Endodermal cell (in vitro differentiated cells): ENCODE results near the gene OR52A1. TPM values are rescaled to one million over a fixed set of nuclear protein-coding genes. Genes with fewer than 3 reads are reported as not detected.
"Not testable (repeated sequence)": the region's sequence is repeated elsewhere in the genome, so short reads cannot be mapped to it uniquely, and the experiment has no call there.

Experiments used
- DNase-seq: peaks from one replicate; pipeline ENCODE4 v3.0.0-alpha.2; 2017
- H3K27ac ChIP-seq: 2 replicates; pipeline ENCODE4 v1.5.1; 2013; ENCODE audit warnings: mild to moderate bottlenecking, low read depth, low read length, moderate library complexity
- H3K27me3 ChIP-seq: 2 replicates; pipeline ENCODE4 v1.6.1; 2013; ENCODE audit warnings: mild to moderate bottlenecking, low read length, moderate library complexity; ENCODE audit not compliant: insufficient read depth, control insufficient read depth, poor library complexity, severe bottlenecking
- H3K36me3 ChIP-seq: 2 replicates; pipeline ENCODE4 v1.7.0; 2013; ENCODE audit warnings: mild to moderate bottlenecking, low read length, moderate library complexity; ENCODE audit not compliant: control insufficient read depth, insufficient read depth
- H3K4me1 ChIP-seq: one replicate; pipeline ENCODE4 v1.7.0; 2013; ENCODE audit warnings: low read length; ENCODE audit not compliant: control insufficient read depth, insufficient read depth
- H3K4me3 ChIP-seq: 2 replicates; pipeline ENCODE4 v1.5.1; 2013; ENCODE audit warnings: mild to moderate bottlenecking, low read length, moderate library complexity
- H3K9ac ChIP-seq: 2 replicates; pipeline ENCODE4 v1.6.1; 2013; ENCODE audit warnings: mild to moderate bottlenecking, low read length, moderate library complexity; ENCODE audit not compliant: poor library complexity, severe bottlenecking; ENCODE audit errors: extremely low read depth
- H3K9me3 ChIP-seq: 2 replicates; pipeline ENCODE4 v1.6.1; 2013; ENCODE audit warnings: mild to moderate bottlenecking, low read length, moderate library complexity; ENCODE audit not compliant: control insufficient read depth
- H3K27ac Mint-ChIP-seq: 2 replicates; pipeline ENCODE4 v1.8.0; 2020; ENCODE audit warnings: mixed read lengths
- H3K27me3 Mint-ChIP-seq: 2 replicates; pipeline ENCODE4 v1.8.0; 2021; ENCODE audit warnings: mild to moderate bottlenecking, mixed read lengths; ENCODE audit not compliant: insufficient read depth
- H3K36me3 Mint-ChIP-seq: 2 replicates; pipeline ENCODE4 v1.8.0; 2020; ENCODE audit warnings: low read depth, mixed read lengths
- H3K4me1 Mint-ChIP-seq: 2 replicates; pipeline ENCODE4 v1.8.0; 2020; ENCODE audit warnings: mixed read lengths
- H3K4me3 Mint-ChIP-seq: 2 replicates; pipeline ENCODE4 v1.8.0; 2020; ENCODE audit warnings: mild to moderate bottlenecking, moderate library complexity, mixed read lengths
- H3K9me3 Mint-ChIP-seq: 2 replicates; pipeline ENCODE4 v1.8.0; 2020; ENCODE audit warnings: mild to moderate bottlenecking, mixed read lengths
- CTCF ChIP-seq: fragments of 200-600 bp; sonication (generic); conservative IDR thresholded peaks from 2 replicates; pipeline ENCODE4 v1.5.0; 2021; ENCODE audit warnings: antibody characterized with exemption, mild to moderate bottlenecking
- WGBS, 2 experiments: methylation state at CpG; one replicate each; pipeline versions ENCODE4 v1.1.5 to v1.1.7; 2013; ENCODE audit warnings: missing lambda C conversion rate in 2 of 2, mixed read lengths in 1 of 2; ENCODE audit not compliant: insufficient coverage in 1 of 2, insufficient read length in 1 of 2; 5-methylcytosine and 5-hydroxymethylcytosine counted together
- total RNA-seq, 2 donors: library from RNA; stranded (reverse); fragmentation: NEBNext Ultra II Directional in 1 of 2; extraction: Animal tissue kit (Norgen Biotek cat#: 25700) in 1 of 2; gene quantifications; 2 replicates in 1 of 2; 3 replicates in 1 of 2; pipeline ENCODE4 v1.2.1, GENCODE V29; 2021

The OR52A1 gene
- total RNA-seq, 2 donors from 2014 or later = 2.5 to 14.3 TPM

GRCh38 chr11:5151713-5152153 is 2.8 kb downstream of the OR52A1 start:
- Histone ChIP-seq H3K4me1 (peaks cover 7% of the 10 kb centered on the region), H3K27ac (no peak overlapping the region), H3K9ac (no peak overlapping the region), H3K9me3 (no peaks in the 10 kb centered on the region), H3K4me3 (no peak overlapping the region), H3K36me3 (no peaks in the 10 kb centered on the region), H3K27me3 (no peaks in the 10 kb centered on the region)
- WGBS, 2 experiments = 87 to 89% methylated on average over 3 of the region's 3 CpGs
- Mint-ChIP-seq H3K9me3 (no peaks in the 10 kb centered on the region), H3K4me1 (peaks cover 10% of the 10 kb centered on the region), H3K4me3 (no peak overlapping the region), H3K36me3 (no peaks in the 10 kb centered on the region), H3K27me3 (no peaks in the 10 kb centered on the region), H3K27ac (no peak overlapping the region)
- no peak for TF ChIP-seq CTCF
- DNase-seq = no peak

GRCh38 chr11:5144206-5144605 is 10.4 kb downstream of the OR52A1 start:
- not testable (repeated sequence) for H3K27me3 Mint-ChIP-seq, H3K27me3 ChIP-seq, H3K4me1 Mint-ChIP-seq, H3K27ac ChIP-seq, H3K36me3 Mint-ChIP-seq, H3K4me3 Mint-ChIP-seq, H3K4me3 ChIP-seq, H3K9ac ChIP-seq, H3K27ac Mint-ChIP-seq, H3K9me3 Mint-ChIP-seq, H3K36me3 ChIP-seq, H3K4me1 ChIP-seq, DNase-seq, H3K9me3 ChIP-seq
- WGBS, 2 experiments = 96% methylated on average over 5 to 21 of the region's 21 CpGs

- no peak within 1 kb of the TSS for H3K4me3 ChIP-seq
- no peak within 1 kb of the TSS for H3K4me3 Mint-ChIP-seq
- no peaks in the 10 kb centered on the region for H3K9me3 ChIP-seq
- H3K27me3 ChIP-seq = no peaks in the 10 kb centered on the region
- H3K4me1 Mint-ChIP-seq = peaks cover 25% of the 10 kb centered on the region
- no peak within 1 kb of the TSS for H3K27ac Mint-ChIP-seq
- peaks cover 4% of the 10 kb centered on the region for H3K4me1 ChIP-seq
- no peak within 1 kb of the TSS for H3K9ac ChIP-seq
- DNase-seq = no peak
- H3K9me3 Mint-ChIP-seq = no peaks in the 10 kb centered on the region
- no peak for TF ChIP-seq CTCF
- H3K27ac ChIP-seq = no peak within 1 kb of the TSS
- no peaks in the 10 kb centered on the region for H3K36me3 ChIP-seq
- 92 to 97% methylated on average over 2 of the region's 2 CpGs for WGBS, 2 experiments
- H3K36me3 Mint-ChIP-seq = no peaks in the 10 kb centered on the region
- H3K27me3 Mint-ChIP-seq = no peaks in the 10 kb centered on the region
Observed at GRCh38 chr11:5137996-5138395, 16.6 kb downstream of the OR52A1 start, which contains the start of gene OR52A5. Gene OR52A5, minus strand, starts transcription at chr11:5138356. Its CDS starts 5,714 bp downstream, at chr11:5132642.

- Mint-ChIP-seq H3K27ac (no peak overlapping the region), H3K36me3 (no peaks in the 10 kb centered on the region), H3K27me3 (no peaks in the 10 kb centered on the region), H3K4me3 (no peak overlapping the region), H3K4me1 (peaks cover 25% of the 10 kb centered on the region), H3K9me3 (no peaks in the 10 kb centered on the region)
- Histone ChIP-seq H3K4me3 (no peak overlapping the region), H3K4me1 (peaks cover 4% of the 10 kb centered on the region), H3K27me3 (no peaks in the 10 kb centered on the region), H3K36me3 (no peaks in the 10 kb centered on the region), H3K9ac (no peak overlapping the region), H3K9me3 (no peaks in the 10 kb centered on the region), H3K27ac (no peak overlapping the region)
- DNase-seq = no peak
- WGBS, 2 experiments = 27% methylated on average over 1 of the region's 1 CpG; no CpG with 5 or more reads in 1 of the 2 experiments
- no peak for TF ChIP-seq CTCF
Observed at GRCh38 chr11:5137014-5137413, 17.5 kb downstream of the OR52A1 start.
